ENCODE results near the gene STC2. TPM values are rescaled to one million over a fixed set of nuclear protein-coding genes. Genes with fewer than 3 reads are reported as not detected.

Gene STC2
- total RNA-seq, 1 experiment from 2014 or later = 60.4 TPM

DNA sequence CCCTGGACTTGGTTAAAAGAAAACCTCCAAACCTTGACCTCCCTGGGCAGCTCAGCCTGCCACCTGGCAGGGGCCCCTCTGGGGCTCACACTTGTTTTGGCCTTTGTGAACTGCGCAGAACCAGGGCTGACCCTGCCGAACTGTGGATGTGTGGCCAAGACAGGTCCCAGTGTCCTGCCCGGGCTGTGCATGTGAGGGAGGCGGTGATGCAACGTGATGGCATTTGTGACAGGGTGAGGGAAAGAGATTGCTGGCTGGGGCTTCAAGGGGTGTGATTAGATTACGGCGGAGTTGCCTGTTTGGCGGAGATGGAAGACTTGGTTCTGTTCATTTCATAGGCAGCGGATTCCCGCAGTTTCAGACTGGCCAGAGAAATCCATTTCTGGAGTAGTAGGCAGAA lies 62.8 kb downstream of the STC2 start:
- Mint-ChIP-seq H3K4me3 (ENCODE audit: low read depth, unreplicated experiment) (no peak overlapping the region), H3K9me3 (ENCODE audit: low read depth, unreplicated experiment) (no peaks in the 10 kb centered on the region), H3K36me3 (ENCODE audit: insufficient read depth, unreplicated experiment) (no peaks in the 10 kb centered on the region), H3K27me3 (ENCODE audit: unreplicated experiment) (peaks cover 84% of the 10 kb centered on the region), H3K27ac (ENCODE audit: unreplicated experiment) (no peak overlapping the region), H3K4me1 (ENCODE audit: low read depth, unreplicated experiment) (no peaks in the 10 kb centered on the region)
- TF ChIP-seq, protein P1, sequence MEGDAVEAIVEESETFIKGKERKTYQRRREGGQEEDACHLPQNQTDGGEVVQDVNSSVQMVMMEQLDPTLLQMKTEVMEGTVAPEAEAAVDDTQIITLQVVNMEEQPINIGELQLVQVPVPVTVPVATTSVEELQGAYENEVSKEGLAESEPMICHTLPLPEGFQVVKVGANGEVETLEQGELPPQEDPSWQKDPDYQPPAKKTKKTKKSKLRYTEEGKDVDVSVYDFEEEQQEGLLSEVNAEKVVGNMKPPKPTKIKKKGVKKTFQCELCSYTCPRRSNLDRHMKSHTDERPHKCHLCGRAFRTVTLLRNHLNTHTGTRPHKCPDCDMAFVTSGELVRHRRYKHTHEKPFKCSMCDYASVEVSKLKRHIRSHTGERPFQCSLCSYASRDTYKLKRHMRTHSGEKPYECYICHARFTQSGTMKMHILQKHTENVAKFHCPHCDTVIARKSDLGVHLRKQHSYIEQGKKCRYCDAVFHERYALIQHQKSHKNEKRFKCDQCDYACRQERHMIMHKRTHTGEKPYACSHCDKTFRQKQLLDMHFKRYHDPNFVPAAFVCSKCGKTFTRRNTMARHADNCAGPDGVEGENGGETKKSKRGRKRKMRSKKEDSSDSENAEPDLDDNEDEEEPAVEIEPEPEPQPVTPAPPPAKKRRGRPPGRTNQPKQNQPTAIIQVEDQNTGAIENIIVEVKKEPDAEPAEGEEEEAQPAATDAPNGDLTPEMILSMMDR (IDR thresholded peaks at IDR 0.05; ENCODE audit: unreplicated experiment) = no peak
- intact Hi-C loops (cut with micrococcal nuclease; ENCODE audit: unreplicated experiment) = no loop called here
- DNase-seq = no peak
- CTCF ChIA-PET = interaction anchor here (0.7 kb wide), 1 partner anchor 47 kb away, joined by 4 read pairs; no protein-coding TSS in a partner anchor
- no TSS peak for BruUV-seq (replicated peaks)

Small RNAs within 50 kb of the gene (microRNA-seq; reads per million reads assigned to microRNA genes)
- gene MIR8056 = not detected

Other genes starting within 250 kb of the STC2 start
- gene BNIP1, start 183.9 kb downstream of the STC2 start, total RNA-seq (2022) = 13.4 and 13.6 TPM in 2 replicates
- gene NKX2-5, start 93.2 kb downstream of the STC2 start, total RNA-seq (2022) = not detected in 2 replicates

Measured in Calu3 (cell line).